HG03558 (cell line): ENCODE measurements around the gene KIF17.

Experiments
- ATAC-seq: cut with Tn5 transposase; IDR thresholded peaks from one replicate; pipeline ENCODE4 v1.9.1; 2021; ENCODE audit warnings: moderate number of reproducible peaks; ENCODE audit not compliant: unreplicated experiment; ENCODE audit errors: extremely low read depth

The KIF17 gene

DNA sequence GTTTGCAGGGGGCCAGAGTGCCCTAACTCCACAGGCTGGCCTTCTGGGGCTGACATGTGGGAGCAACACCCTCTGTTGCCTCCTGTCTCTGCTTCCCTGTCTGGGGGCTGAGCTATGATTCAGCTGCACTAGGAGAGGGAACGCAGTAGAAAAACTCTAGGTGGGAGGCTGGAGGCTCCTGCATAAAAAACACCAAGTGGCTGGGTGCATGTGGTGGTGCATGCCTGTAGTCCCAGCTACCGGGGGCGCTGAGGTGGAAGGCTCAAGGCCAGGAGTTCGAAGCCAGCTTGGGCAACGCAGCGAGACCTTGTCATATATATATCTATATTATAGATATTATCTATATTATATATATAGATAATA is 5.6 kb downstream of the KIF17 start:
- no peak for ATAC-seq

DNA sequence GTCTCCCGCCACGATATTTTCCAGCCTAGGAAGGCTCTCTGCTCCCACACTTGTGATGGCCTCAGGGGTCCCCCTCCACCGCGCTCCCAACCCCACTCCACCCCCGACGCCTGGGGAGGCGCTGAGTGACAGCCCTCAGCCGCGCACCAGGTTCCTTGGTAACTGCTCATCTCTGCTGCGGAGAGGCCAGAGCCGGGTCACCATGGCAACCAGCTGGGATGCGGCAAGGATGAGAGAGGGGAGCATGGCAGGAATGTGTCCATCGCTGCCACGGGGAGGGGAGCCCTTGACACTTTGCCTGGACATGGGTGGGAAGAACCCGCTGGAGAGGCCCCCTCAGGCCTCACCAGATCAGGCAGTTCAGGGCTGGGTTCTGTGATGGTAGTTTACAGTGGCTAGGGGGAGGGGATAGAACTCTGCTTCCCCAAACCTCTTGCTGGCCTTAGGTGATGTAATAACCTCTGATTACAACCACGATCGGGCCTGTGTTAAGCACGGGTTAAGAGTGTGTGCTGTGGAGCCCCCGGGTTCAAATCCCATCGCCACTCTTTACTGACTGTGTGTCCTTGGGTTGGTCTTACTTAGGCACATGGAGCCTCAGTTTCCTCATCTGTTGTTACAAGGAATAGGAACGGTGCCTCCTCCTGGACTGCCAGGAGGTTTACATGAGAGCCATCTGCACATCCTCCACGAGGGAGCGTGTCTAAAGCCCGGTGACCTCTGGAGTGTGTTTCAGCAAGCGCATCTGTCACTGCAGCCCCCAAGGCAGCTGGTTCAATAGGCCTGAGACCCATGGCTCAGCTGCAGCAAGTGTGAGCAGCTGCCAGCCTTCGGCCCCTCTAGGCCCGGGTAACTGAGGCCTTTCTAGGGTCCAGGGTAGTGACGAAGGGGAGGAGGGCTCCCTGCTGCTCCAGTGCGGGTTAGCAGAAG is 6.3 kb downstream of the KIF17 start:
- no peak for ATAC-seq

DNA sequence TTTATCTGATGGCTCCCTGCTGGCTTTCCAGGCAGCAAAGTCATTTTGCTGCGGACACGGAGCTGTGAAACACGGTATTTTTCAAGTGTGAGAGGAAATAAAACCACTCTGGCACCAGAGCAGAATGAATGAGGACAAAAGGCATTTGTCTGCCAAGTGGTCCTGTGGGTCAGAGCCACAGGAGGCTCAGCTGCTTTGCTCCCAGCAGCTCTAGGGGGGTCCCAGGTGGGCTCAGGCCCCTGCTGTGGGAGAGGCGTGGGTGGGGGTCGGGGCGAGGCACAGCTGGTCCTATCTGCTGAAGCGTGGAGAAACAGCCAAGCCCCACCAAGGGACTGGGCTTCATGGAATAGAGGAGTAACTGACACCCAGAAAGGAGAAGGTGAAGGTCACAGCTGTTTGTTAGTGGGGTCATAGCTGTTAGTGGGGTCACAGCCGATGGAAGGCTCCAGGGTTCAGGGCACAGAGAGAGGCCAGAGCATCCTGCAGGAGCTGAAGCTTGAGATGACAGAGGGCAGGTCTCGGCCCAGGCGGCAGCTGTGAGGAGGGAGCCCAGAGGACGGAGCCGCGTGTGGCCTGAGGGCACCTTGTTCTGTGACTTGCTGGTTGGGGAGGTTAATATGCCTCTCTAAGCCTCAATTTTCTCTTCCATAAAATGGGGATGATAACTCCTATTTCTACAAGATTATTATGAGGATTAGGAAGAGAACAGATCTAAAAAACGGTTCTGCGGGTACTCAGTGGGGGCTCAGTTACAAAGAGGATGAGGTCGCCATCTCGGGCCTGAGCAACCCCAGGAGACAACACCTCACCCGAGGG is 7.1 kb downstream of the KIF17 start:
- ATAC-seq = no peak

DNA sequence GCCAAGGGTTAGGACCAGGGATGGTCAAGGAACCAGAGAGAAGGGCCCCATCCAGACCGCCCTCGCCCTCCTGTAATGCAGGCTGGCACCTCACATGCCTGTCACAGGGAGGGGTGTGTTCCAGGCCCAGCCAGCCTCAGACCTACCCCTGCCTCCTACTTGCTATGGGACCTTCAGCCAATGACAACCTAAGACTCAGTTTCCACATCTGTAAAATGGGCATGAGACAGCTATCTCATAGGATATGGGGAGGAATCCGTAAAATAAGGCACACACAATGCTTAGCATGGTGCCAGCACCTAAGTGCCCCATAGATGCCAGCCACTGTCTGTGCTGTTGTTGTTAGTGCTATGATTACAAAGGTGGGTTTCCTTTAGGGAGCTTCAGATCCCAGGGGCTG is 7.9 kb downstream of the KIF17 start:
- no peak for ATAC-seq

GRCh38 chr1:20708891-20709290 is 8.9 kb downstream of the KIF17 start:
- ATAC-seq = no peak

DNA sequence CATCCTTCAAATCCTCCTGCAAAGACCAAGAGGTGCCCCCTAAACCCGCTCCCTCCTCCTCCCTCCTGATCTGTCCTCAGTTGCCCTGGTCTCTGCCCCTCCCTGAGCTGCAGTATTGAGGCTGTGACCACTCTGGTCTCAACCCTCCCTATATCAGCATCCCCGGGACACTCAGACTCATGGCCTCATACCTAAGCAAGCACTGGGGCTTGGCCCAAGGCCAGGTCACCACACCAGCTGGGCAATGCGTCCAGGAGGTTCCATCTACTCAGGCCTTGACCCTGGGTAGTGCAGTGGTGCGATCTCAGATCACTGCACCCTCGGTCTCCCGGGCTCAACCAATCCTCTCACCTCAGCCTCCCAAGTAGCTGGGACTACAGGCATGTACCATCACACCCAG is 9.8 kb downstream of the KIF17 start:
- ATAC-seq = no peak

- ATAC-seq = no peak
Observed at GRCh38 chr1:20706841-20707240, 11.0 kb downstream of the KIF17 start.

- ATAC-seq = no peak
Observed at GRCh38 chr1:20705203-20705755, 12.5 kb downstream of the KIF17 start.

DNA sequence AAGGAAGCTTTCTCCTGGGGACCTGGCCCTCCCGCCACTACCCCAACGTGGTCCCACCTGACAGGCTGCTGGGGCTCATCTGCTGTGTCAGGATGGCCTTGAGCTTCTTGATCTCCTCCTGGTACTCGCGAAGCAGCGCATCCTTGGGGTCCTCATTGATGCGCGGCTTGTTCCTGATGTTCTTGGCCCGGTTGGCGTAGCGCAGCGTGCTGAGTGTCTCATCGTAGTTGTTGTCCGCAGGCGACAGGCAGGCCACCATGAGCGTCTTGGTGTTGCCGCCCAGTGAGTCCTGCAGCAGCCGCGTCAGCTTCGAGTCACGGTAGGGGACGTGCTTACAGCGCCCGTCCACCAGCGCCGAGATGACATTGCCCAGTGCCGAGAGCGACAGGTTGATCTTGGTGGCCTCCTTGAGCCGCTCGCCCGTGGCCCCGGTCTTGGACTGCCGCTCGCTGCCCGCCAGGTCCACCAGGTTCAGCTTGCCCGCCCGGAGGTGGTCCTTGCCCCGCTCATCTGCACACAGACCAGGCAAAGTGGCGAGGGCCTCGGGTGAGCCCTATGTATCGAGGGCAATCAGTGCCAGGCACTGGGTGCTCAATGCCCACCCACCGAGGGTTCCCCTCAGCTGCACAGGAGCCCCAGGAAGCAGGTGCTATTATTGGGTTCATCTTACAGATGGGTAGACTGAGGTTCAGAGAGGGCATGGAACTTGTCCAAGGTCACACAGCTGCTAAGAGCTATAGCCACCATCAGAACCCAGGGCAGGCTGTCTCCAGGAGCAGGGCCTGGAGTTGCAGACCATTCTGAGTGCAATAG is 13.2 kb downstream of the KIF17 start:
- no peak for ATAC-seq

- ATAC-seq = no peak
Observed at GRCh38 chr1:20703124-20703756, 14.6 kb downstream of the KIF17 start.

GRCh38 chr1:20702416-20702815 is 15.4 kb downstream of the KIF17 start:
- no peak for ATAC-seq

DNA sequence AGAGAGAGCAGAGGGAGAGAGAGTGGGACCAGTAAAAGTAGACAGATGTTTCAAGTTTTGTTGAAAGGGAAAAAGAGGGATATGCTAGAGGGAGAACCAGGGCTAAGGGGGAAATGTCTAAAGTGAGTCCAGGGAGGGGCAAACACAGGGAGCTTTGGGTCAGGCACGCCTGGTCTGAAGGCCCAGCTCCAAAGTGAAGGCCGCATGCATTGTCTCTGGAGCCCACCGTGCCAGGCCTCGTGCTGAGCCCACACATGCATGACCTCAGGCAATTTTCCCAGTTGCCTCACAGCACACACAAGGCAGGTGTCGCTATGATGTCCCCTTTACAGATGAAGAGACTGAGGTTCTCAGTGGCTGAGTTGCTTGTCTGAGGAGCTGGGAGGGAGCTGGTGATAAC is 16.0 kb downstream of the KIF17 start:
- no peak for ATAC-seq

DNA sequence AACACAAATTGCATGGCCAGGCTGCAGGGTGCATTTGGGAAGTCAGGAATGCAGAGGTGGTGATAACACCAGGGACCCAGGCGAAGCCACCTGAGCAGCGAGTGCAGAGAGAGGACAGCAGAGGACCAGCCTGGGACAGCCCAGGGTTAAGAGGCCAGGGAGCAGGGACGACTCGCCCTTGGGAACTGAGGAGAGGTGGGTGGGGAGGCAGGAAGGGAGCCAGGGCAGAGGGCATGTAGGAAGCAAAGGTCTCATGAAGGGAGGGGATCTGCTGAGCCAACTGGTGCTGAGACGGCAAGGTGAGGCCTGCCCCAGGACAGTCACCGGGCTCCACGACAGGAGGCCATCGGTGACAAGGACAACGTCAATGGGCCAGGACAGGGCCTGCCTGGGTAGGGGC is 16.4 kb downstream of the KIF17 start:
- ATAC-seq = no peak

DNA sequence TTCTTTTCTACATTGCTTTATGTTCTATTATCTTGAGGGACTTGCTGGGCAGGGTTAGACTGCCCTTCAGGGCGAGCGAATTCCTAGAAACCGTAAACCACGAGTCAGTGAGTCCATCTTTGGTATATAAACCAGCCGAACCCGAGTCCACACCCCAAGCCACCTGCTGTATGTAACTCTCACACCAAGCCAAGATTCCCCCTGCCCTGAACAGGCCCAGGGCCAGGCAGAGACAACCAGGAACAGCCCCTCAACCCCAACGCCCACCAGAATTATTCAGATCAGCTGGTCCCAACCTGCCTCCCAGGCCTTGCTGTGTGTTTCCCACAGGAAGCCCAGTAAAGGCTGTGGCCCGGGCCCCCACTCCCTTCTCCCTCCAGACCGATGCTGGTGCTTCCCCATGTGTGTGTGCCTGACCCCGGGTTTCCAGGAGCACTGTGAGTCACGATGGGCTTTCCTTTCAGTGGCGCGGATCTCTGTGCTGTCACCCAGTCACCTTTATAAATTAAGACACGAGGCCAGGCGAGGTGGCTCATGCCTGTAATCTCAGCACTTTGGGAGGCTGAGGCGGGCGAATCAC is 17.1 kb downstream of the KIF17 start:
- no peak for ATAC-seq

GRCh38 chr1:20699558-20699957 is 18.2 kb downstream of the KIF17 start:
- ATAC-seq = no peak

- ATAC-seq = no peak
Observed at GRCh38 chr1:20698195-20698910, 19.5 kb downstream of the KIF17 start.

DNA sequence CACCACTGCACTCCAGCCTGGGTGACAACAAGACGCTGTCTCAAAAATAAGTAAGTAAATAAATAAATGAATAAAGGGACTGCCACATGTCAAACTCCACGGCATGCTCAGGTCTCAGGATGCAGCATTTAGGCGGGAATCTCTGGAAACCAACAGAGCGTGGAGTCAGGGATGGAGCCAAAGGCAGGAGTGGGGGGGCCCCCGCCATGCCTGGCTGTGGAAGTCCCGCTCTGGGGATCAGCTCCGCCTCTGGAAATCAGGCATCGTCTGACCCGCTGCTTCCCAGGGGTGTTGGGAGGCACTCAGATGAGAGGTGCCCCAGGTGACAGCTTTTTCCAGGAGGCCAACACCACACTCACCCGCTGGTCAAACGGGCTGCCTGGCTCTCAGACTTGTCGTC is 20.2 kb downstream of the KIF17 start:
- ATAC-seq = no peak

DNA sequence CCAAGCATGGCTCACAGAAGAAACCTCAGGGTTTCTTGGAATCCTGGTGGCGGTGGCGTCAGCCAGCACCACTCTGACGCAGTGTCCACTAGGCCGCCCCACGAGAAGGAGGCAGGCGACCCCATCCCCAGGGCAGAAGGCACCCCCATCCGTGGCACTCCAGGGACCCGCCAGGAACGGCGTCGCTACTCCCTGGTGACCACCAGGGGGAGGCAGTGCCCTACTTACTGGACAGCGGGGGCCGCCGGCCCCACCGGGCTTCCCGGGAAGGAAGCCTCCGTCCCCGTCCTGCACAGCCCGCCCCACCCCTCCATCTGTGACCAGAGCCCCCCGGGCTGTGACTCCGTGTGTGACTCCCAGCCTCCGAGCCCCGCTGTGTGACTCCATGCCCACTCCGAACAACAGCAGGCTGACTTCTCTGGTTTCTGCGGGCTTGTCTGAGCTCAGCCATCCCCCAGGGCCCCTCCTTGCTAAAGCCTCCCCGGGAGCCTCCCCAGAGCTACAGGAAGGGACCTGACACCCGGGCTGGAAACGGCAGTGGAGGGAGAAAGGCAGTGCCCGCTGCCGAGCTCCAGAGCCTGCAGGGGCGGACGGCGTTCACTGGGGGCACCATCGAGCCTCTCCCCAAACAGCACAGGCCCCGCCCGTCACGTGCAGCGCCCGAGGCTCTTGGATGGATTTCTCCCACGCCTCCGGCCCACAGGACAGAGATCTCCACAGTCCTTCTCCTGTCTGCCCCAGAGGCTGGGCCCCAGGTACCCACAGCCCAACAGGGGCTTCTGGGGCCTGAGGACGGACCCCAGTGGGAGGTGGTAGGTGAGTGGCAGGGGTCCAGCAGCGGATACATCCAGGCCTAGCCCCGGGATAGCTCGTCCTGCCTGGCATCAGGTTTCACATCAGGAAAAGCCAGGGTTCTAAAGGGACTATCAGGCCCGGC is 21.1 kb downstream of the KIF17 start:
- no peak for ATAC-seq
